ENCODE results near the gene MYLIP. TPM values are rescaled to one million over a fixed set of nuclear protein-coding genes. Genes with fewer than 3 reads are reported as not detected.

Gene MYLIP
- total RNA-seq, 1 donor from 2014 or later = 16.6 TPM

- no peaks in the 10 kb centered on the region for H3K36me3 Mint-ChIP-seq (ENCODE audit: low read depth)
- no peak overlapping the region for H3K4me3 Mint-ChIP-seq (ENCODE audit: unreplicated experiment)
- TF ChIP-seq CTCF (IDR thresholded peaks at IDR 0.05) = no peak
- peaks cover 54% of the 10 kb centered on the region for H3K4me1 Mint-ChIP-seq (ENCODE audit: low read depth)
- peak overlapping the region; percentile 41 for H3K27ac Mint-ChIP-seq (ENCODE audit: unreplicated experiment)
- DNase-seq (ENCODE audit: low spot score) = no peak
- H3K27me3 Mint-ChIP-seq (ENCODE audit: low read depth) = no peaks in the 10 kb centered on the region
- no peaks in the 10 kb centered on the region for H3K9me3 Mint-ChIP-seq (ENCODE audit: low read depth)
Observed at GRCh38 chr6:16106991-16107787, 21.7 kb upstream of the MYLIP start.

- Mint-ChIP-seq H3K9me3 (ENCODE audit: low read depth) (no peaks in the 10 kb centered on the region), H3K4me3 (ENCODE audit: unreplicated experiment) (no peak overlapping the region), H3K27me3 (ENCODE audit: low read depth) (no peaks in the 10 kb centered on the region), H3K4me1 (ENCODE audit: low read depth) (peaks cover 52% of the 10 kb centered on the region), H3K27ac (ENCODE audit: unreplicated experiment) (no peak overlapping the region), H3K36me3 (ENCODE audit: low read depth) (no peaks in the 10 kb centered on the region)
- no peak for DNase-seq (ENCODE audit: low spot score)
- TF ChIP-seq CTCF (IDR thresholded peaks at IDR 0.05) = no peak
Observed at GRCh38 chr6:16108419-16108818, 20.5 kb upstream of the MYLIP start.

- Mint-ChIP-seq H3K27me3 (ENCODE audit: low read depth) (no peaks in the 10 kb centered on the region), H3K9me3 (ENCODE audit: low read depth) (no peaks in the 10 kb centered on the region), H3K4me3 (ENCODE audit: unreplicated experiment) (no peak overlapping the region), H3K27ac (ENCODE audit: unreplicated experiment) (peak overlapping the region; percentile 22), H3K36me3 (ENCODE audit: low read depth) (no peaks in the 10 kb centered on the region), H3K4me1 (ENCODE audit: low read depth) (peaks cover 48% of the 10 kb centered on the region)
- DNase-seq (ENCODE audit: low spot score) = no peak
- no peak for TF ChIP-seq CTCF (IDR thresholded peaks at IDR 0.05)
Observed at GRCh38 chr6:16108921-16109658, 19.8 kb upstream of the MYLIP start.

DNA sequence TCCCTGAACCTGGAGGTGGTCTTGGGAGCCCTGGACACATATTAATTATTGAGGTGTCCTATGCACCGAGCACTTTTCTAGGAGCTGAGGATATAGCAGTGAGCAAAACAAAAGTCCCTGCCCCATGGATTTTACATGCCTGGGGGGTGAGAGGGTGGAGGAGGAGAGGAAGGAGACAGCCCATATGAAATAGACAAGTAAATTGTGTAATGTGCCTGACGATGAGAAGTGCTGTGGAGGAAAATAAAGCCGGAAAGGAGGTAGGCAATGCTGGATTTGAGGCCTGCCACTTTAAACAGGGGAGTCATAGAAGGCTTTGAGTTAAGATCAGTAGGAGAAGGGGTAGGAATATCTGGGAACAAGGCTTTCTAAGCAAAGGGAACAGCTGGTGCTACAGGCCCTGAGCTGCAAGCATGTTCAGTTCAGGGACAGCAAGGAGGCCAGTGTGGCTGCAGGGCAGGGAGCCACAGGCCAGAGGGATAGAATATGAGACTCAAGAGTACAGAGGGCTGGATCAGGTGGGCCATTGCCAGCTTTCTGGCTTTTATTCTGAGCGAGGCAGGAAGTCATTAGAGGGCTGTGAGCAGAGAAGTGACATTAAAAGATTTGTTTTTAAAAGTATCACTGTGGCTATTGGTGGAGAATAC is 19.1 kb upstream of the MYLIP start:
- H3K27ac Mint-ChIP-seq (ENCODE audit: unreplicated experiment) = peak overlapping the region; percentile 23
- no peaks in the 10 kb centered on the region for H3K36me3 Mint-ChIP-seq (ENCODE audit: low read depth)
- no peaks in the 10 kb centered on the region for H3K27me3 Mint-ChIP-seq (ENCODE audit: low read depth)
- H3K4me1 Mint-ChIP-seq (ENCODE audit: low read depth) = peaks cover 41% of the 10 kb centered on the region
- H3K4me3 Mint-ChIP-seq (ENCODE audit: unreplicated experiment) = no peak overlapping the region
- DNase-seq (ENCODE audit: low spot score) = no peak
- no peak for TF ChIP-seq CTCF (IDR thresholded peaks at IDR 0.05)
- H3K9me3 Mint-ChIP-seq (ENCODE audit: low read depth) = no peaks in the 10 kb centered on the region

DNA sequence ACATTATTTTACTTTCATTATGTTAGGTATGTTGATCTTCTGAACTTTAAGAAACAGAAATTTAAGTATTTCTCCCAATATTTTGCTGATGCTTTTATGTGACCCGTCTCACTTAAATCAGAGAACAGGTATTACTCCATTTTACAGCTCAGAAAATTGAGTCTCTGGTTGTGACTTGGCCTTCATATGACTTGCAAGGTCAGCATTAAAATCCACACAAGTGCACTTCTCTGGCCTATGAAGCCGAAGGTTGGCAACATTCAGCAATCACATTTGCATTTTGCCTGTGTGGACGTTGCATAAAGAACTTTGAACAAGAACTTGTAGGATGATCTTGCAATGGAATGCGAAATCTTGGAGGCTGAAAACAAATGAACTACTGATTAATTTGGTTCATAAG is 10.1 kb upstream of the MYLIP start:
- no peak for DNase-seq (ENCODE audit: low spot score)
- H3K4me3 Mint-ChIP-seq (ENCODE audit: unreplicated experiment) = no peak overlapping the region
- H3K9me3 Mint-ChIP-seq (ENCODE audit: low read depth) = no peaks in the 10 kb centered on the region
- no peaks in the 10 kb centered on the region for H3K36me3 Mint-ChIP-seq (ENCODE audit: low read depth)
- H3K27ac Mint-ChIP-seq (ENCODE audit: unreplicated experiment) = no peak overlapping the region
- no peaks in the 10 kb centered on the region for H3K4me1 Mint-ChIP-seq (ENCODE audit: low read depth)
- no peak for TF ChIP-seq CTCF (IDR thresholded peaks at IDR 0.05)
- peaks cover 11% of the 10 kb centered on the region for H3K27me3 Mint-ChIP-seq (ENCODE audit: low read depth)

Data from chondrocyte (in vitro differentiated cells).